HG03378 (cell line): ENCODE measurements around the gene SLC12A6.
A peak's percentile ranks its signal among the peaks of the same experiment; 100 is the strongest.

Experiments used
- ATAC-seq: cut with Tn5 transposase; IDR thresholded peaks from one replicate; pipeline ENCODE4 v1.9.1; 2021; ENCODE audit warnings: mild to moderate bottlenecking, moderate library complexity; ENCODE audit not compliant: unreplicated experiment

SLC12A6 gene

DNA sequence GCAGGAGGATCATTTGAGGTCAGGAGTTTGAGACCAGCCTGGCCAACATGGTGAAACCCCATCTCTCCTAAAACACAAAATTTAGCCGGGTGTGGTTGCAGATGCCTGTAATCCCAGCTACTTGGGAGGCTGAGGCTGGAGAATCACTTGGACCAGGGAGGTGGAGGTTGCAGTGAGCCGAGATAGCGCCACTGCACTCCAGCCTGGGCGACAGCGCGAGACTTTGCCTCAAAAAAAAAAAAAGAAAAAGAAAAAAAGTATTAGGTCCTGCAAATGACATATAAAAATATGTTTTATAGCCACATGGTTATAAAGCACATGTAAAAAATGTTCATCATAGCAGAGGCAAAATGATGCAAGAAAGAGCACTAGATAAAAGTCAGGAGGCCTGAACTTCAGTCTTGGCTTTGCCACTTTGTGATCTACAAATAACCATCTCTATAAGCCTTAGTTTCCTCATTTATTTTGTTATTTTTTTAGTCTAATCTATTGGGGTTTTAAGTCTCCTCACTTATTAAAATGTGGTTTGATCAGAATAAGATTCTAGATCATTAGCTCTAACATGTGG lies 4.9 kb downstream of the SLC12A6 start:
- no peak for ATAC-seq

DNA sequence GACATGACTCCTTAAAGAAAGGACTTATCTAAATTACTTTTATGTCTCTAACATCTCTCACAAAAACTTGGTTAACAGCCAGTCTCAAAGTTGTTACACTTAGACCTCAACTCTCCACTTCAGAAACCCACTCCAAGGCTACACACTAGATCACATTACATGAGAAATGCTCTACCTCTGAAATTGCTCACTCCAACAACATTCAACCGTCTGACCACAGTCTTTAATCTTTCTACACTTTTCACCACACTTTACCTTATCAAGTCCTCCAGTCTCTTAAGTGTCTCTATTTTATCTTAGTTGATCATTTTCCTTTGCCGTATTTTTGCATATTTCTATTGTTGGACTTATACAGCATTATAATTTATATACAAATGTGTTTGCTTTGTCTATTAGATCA lies 5.8 kb downstream of the SLC12A6 start:
- ATAC-seq, result no peak

DNA sequence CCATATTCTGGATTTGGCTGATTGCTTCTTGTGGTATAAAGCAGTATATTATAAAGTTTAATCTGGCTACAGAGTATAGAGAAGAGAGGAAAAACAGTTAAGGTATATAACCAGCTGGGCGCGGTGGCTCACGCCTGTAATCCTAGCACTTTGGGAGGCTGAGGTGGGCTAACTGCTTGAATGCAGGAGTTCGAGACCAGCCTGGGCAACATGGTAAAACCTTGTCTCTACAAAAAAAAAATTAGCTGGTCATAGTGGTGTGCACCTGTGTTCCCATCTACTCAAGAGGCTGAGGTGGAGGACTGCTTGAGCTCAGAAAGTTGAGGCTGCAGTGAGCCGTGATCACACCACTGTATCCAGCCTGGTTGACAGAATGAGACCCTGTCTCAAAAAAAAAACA lies 7.3 kb downstream of the SLC12A6 start:
- no peak for ATAC-seq

DNA sequence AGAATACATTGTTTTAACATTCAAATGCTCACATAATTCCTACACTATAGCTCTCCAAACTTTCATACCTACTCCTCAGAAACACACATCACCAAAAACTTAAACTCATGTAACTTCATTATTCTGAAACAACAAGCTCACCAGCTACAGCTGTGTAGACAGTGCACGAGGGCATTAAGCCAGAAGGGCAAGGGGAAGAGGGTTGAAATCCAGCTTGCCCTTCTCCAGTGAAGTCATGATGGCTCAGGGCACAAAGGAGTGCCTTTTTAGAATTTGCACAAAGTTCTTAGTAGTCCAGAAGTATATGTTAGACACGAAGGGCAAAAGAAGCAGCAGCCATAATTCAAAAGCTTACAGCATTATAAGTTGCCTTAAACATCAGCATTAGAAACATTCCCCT lies 8.6 kb downstream of the SLC12A6 start:
- ATAC-seq, result no peak

DNA sequence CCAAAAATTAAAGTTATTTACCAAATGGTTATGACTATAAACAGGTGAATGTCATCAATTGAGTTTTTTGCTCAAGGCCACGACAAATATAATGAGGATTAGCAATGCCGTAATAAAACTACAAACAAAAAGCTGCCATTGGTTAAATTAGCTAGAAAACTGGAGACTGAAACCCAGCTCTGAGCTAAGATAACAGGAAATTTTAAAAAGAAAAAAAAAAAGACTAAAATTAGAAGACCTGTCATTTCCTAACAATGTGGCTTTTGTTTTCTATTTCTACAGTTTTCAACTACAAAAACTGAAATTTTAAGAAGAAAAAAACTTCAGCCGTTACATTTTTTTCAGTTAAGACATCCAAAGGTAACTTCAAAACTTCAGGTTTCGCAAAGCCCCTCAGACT lies 9.7 kb downstream of the SLC12A6 start:
- ATAC-seq, result no peak

DNA sequence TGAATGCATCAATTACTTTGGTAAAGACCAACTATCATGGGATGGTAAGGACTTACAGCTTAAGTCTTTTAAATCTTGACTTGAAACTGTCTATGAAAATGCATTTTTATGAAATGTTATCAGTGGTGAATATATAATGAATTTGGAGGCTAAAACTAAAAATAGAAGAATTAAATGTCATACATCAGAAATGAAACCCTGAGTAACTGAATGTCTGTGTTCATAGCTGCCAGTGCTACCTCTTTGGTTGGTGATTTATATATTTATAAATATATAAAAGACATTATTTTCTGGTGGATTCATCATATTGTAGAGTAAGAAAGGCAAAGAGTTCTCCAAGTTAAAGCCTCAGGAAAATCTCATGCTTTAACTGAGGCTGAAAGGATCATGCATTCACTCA lies 12.2 kb downstream of the SLC12A6 start:
- ATAC-seq, result no peak

DNA sequence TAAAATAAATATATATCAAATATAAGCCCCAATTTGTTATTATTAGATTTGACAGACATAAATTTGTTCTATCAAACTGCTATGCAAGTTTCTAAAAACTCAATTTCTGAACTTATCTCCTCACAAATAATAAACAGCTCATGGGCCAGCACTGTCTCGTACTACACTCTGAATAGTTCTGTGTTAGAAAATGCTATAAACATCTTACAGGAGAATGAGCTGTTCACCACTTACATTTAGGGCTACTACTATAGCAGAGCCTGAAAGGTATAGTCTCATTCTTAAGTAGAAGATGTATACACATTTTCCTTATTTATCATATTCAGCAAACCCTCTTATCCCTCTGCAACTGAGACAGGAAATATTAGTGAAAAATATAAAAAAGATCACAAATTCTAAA lies 12.6 kb downstream of the SLC12A6 start:
- ATAC-seq, result no peak

DNA sequence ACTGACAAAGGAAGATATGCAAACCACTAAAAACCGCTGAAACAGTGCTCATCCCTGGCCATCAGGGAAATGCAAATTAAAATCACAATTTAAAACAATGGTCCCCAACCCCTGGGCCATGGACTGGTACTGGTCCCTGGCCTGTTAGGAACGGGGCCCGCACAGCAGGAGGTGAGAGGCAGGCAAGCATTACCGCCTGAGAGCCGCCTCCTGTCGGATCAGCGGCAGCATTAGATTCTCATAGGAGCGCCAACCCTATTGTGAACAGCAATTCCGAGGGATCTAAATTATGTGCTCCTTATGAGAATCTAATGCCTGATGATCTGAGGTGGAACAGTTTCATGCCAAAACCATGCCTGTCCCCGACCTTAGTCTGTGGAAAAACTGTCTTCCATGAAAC lies 14.4 kb downstream of the SLC12A6 start:
- no peak for ATAC-seq

DNA sequence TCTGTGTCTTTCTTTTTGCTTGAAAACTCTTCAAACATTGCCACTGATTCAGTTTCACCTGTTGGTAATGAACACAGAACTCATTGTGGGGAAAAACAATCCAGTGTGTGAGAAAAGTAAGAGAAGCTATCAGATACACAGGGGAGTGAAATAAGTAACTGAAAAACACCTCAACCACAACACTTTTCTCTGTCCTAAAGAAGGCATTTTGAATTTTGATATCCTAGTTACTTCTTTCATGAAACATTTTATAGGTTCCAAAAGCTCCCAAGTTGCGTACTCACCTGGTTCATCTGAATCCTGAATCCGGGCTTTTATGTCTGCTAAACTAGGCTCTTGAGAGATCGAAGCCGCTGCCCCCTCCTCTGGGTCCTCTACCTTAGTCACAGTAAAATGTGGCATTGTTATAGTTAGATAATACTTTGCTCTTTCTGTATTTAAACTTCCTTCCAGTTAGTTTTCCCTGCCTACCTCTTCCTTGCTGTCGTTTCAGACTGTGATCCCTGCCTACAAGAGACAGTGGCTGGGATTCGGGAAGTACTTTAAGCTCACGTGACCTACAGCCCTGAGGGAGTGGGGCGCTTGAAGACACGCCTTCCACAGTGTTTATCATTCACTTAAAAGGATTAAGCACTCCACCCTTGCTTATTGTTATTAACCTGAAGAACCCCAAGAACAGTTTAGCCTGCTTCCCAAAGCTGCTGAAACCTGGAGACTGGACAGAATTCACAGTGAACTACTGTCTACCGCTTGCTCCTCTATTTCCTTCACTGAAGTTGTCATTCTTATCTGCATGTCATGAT lies 19.1 kb downstream of the SLC12A6 start:
- peak; percentile 69 for ATAC-seq

DNA sequence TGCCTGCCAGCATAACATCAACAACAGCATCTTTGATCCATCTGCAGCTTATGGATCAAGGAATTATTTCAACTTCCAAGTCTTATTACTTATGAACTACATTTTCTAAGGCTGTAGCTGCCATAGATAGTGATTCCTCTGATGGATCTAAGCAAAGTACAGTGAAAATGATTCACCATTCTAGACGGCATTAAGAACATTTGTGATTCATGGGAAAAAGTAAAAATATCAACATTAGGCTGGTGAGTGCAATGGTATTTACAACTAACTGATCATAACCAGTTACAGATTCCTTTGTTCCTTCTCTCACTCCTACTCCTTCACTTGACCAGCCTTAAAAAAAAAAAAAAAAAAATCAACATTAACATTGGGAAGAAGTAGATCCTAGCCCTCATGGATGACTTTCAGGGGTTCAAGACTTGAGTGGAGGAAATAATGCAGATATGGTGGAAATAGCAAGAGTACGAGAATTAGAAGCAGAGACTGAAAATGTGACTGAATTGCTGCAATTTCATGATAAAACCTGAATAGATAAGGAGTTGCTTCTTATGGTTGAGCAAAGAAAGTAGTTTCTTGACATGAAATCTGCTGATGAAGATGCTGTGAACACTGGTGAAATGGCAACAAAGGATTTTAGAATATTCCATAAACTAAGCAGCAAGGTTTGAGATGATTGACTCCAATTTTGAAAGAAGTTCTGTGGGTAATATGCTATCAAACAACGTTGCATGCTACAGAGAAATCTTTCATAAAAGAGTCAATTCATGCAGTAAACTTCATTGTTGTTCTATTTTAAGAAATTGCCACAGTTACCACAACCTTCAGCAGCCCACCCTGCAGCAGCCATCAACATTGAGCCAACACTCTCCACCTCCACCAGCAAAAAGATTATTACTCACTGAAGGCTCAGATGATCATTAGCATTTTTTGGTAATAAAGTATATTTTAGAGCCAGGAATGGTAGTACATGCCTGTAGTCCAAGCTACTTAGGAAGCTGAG lies 22.8 kb downstream of the SLC12A6 start:
- no peak for ATAC-seq

DNA sequence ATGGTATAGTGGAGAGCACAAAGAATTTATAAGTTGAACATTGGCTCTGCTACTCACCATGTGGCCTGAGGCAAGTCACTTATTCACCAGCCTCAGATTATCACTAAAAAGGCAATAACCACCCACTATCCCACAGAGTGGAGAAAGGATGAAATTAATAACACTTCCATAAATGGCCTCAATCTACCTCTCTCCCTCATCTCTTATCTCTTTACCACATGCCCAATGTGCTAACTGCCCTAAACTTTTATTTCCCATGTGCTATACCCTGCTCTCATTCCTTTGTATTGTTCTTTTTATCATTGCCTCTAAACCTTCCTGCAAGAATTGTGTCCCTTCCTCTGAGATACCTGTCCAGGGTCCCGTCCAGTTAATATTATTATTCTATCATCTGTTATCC lies 26.0 kb downstream of the SLC12A6 start:
- no peak for ATAC-seq

DNA sequence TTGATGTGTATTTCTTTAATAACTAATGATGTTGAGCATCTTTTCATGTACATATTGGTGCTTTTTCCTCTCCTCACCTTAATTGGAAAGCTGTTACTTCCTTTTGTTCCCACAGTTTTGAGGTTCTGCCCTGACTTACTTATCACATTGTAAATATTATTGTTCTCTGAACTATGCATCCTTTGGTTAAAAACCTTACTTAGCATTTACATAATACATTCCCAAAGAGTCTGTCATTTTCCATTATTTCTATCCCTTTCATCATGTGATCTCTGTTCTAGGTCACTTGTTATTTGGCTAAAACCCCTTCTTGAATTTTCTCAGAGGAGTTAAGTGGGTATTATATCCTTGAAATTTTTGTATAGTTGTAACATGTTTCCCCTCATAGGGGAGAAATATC lies 33.0 kb downstream of the SLC12A6 start:
- ATAC-seq, result no peak

DNA sequence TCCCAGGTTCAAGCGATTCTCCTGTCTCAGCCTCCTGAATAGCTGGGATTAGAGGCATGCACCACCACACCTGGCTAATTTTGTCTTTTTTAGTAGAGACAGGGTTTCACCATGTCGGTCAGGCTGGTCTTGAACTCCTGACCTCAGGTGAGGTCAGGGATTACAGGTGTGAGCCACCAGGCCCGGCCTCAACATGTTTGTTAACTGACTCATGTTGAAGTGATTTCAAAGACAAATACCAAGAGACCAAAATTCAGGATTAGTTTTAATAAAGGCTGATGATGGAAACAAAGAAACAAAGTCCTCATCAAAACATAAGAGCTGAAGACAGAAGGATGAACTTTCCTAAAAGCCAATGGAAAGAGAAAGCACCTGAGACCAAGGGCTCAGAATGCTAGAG lies 36.5 kb downstream of the SLC12A6 start:
- no peak for ATAC-seq

DNA sequence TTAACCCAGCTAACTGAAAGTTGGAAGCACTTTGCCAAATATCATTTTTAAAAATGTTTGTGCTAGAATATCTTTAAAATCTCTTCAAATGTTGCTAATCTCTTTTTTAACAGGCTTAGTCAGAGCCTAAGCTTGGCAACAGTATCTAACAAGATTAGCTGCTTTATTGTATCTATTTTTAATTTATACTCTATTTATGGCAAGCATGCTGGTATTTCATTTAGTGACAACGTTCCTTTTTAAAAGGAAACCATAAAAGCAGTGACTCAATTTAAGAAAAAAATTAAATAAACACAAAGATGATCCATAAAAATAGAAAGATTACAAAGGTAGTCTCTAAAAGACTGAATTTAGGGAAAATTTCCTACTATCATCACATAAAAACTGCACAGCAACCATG lies 40.5 kb downstream of the SLC12A6 start:
- ATAC-seq, result no peak

DNA sequence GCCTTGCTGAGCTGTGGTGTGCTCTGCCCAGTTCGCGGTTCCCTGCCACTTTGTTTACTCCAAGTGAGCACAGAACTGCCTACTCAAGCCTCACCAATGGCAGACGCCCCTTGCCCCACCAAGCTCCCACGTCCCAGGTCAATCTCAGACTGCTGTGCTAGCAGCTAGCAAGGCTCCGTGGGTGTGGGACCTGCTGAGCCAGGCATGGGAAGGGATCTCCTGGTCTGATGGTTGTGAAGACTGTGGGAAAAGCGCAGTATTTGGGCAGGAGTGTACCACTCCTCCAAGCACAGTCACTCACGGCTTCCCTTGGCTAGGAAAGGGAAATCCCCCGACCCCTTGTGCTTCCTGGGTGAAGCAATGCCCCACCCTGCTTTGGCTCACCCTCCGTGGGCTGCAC lies 45.0 kb downstream of the SLC12A6 start:
- ATAC-seq, result no peak

DNA sequence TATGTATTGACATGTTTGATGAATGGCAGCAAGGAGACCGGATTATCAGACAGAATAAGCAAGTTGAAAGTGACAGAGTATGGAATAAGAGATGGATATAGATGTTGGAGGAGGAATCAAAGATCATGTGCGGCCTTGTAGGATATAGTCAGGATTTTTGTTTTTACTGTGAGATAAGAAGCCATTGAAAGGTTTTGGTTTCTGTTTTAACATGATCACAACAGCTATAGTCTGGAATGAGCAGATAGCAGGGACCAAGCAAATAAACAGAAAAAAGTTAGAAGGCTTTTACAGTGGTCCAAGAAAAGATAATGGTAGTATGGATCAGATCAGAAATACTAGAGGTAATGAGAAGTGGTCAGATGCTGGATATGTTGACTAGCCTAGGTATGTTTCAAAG lies 52.6 kb downstream of the SLC12A6 start:
- ATAC-seq, result no peak

DNA sequence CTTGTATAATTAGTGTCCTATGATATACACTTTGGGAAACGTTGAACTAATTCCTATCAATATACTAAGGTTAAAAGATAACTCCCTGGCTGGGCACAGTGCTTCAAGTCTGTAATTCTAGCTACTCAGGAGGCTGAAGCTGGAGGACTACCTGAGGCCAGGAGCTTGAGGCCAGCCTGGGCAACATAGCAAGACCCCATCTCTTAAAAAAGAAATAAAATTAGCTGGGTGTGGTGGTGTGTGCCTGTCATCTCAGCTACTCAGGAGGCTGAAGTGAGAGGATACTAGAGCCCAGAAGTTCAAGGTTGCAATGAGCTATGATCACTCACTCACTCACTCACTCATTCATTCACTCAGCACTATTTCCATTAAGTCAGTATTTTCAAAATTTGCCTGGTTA lies 55.2 kb downstream of the SLC12A6 start:
- ATAC-seq, result no peak

DNA sequence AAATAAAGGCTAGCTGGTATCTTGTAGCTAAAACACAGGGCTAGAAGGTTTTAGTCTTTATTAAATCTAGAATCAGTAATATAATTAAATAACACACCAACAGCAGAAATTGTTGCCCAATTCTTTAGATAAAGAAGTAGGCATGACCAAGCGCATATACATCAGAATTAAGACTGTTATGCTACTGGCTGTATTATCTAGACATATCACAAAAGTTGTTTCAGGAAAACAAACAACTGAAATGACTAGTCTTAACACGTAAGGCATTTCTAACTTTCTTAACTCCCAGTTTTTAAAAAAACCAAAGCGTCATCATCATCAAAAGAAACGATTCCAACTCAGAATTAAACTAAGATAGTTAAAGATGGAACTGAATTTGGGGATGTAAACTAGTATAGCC lies 57.4 kb downstream of the SLC12A6 start:
- ATAC-seq, result no peak

DNA sequence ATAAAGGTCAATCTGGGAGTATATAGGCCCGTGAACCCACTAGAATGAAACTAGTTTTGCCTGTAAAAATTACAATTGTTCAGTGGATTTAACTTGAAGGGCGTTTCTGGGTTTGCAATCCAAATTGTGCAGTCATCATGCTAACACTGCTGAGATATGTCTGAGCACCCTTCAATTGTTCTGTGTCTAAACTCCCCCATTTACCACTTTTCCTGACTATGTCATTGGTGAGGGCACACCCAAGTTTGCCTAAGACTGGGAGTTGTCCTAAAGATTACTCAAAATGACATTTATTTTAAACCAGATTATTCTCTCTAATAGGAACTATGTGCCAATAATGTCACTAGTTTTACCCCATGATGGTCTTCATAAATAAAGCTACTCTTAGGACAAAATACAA lies 58.2 kb downstream of the SLC12A6 start:
- ATAC-seq, result no peak

DNA sequence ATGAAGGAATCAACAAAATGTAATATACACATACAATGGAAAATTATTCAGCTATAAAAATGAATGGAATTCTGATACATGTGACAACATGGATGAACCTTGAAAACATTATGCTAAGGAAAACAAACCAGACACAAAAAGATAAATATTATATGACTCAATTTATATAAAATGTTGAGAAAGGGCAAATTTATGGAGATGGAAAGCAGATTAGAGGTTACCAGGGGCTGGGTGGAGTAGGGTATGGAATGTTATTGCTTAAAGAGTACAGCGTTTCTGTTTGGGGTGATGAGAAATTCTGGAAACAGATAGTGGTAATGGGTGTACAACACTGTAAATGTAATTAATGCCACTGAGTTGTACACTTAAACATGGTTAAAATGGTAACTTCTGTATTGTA lies 61.9 kb downstream of the SLC12A6 start:
- ATAC-seq, result no peak

DNA sequence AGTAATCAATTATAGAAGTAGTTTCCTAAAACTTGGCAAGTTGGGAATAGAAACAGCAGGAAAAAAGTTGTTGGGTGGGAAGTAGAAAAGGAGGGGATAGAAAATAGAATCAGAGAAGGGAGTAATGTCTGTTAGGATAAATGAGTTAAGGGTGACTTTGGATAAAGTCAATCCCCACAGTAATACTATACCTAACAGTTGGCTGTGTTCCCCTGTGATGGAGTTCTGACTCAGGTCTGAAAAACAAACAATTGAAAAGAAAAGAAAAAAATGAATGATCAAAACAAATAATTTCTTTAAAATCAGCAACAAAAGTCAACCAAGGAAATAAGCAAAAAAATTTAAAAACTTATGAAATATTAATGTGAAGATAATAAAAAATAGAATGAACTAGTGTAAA lies 62.4 kb downstream of the SLC12A6 start:
- ATAC-seq, result no peak

DNA sequence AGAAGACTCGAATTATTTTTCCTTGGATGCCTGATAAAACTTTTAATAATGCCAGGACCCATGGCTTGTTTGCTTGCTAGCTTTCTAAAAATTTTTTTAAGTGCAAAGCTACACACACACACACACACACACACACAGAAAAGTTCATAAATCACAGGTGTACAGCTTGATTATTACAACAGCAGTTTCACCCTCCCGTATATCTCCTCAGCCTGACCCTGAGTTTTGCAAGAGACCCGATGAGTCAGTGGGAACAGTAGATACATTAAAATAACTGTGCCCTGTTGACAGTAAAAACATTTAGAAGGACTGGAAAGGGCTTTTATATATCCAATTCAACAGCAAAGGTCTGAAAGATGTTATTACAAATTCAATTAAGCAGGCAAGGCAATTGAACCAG lies 66.1 kb downstream of the SLC12A6 start:
- no peak for ATAC-seq
